Activated CD8-positive, alpha-beta memory T cell treated with anti-CD3 and anti-CD28 coated beads for 36 hours (primary cell): ENCODE measurements around the gene C2orf42. TPM values are rescaled to one million over a fixed set of nuclear protein-coding genes. Genes with fewer than 3 reads are reported as not detected.

Experiments used
- total RNA-seq, 2 experiments: library from RNA; stranded (reverse); gene quantifications; one replicate each; pipeline ENCODE4 v1.2.3, GENCODE V29; 2021

The C2orf42 gene
- total RNA-seq, 2 experiments from 2014 or later: 20.4 to 22.9 TPM

Other genes starting within 250 kb of the C2orf42 start
- under 1 TPM; 0.42 to 0.61 TPM for gene ASPRV1, start 229.4 kb downstream of the C2orf42 start, total RNA-seq
- gene PCBP1, start 103.5 kb downstream of the C2orf42 start, total RNA-seq: 100 to 1,000 TPM; 424 to 429 TPM
- gene TIA1, start 57.6 kb upstream of the C2orf42 start, total RNA-seq: 10 to 100 TPM; 78.8 to 79.3 TPM
- 10 to 100 TPM; 13.8 to 14.2 TPM for gene PCYOX1, start 67.1 kb upstream of the C2orf42 start, total RNA-seq
- gene SNRPG, start 102.7 kb upstream of the C2orf42 start, total RNA-seq: 100 to 1,000 TPM; 551 to 574 TPM
- 100 to 1,000 TPM; 106 to 107 TPM for gene FAM136A, start 111.0 kb upstream of the C2orf42 start, total RNA-seq